Measurements from ENCODE around the gene PPT1. TPM values are rescaled to one million over a fixed set of nuclear protein-coding genes. Genes with fewer than 3 reads are reported as not detected.
A peak's percentile ranks its signal among the peaks of the same experiment; 100 is the strongest.

Gene PPT1
- polyA plus RNA-seq, 1 of the 3 experiments (the other 2 are of a cell fraction) = 26.0 TPM

GRCh38 chr1:40133839-40134238, 36.8 kb upstream of the PPT1 start:
- Histone ChIP-seq H3K4me1 (ENCODE audit: control insufficient read depth in 1 of 2, insufficient read depth in 2 of 2, low read depth in 1 of 2, low read length in 1 of 2) (no peaks in the 10 kb centered on the region), H3K9ac (no peak overlapping the region), H3K4me2 (no peak overlapping the region), H2AFZ (ENCODE audit: low read depth) (no peak overlapping the region), H3K4me3 (ENCODE audit: low read depth in 2 of 2, low read length in 1 of 2) (no peak overlapping the region), H3K9me3 (no peaks in the 10 kb centered on the region), H4K20me1 (ENCODE audit: insufficient read depth) (no peaks in the 10 kb centered on the region), H3K36me3 (replicated peaks in 1 of 2; ENCODE audit: control insufficient read depth in 1 of 2, insufficient read depth in 2 of 2, low read length in 1 of 2) (no peaks in the 10 kb centered on the region), H3K27ac (ENCODE audit: low read depth in 2 of 2, low read length in 1 of 2) (no peak overlapping the region), H3K79me2 (ENCODE audit: insufficient read depth) (no peaks in the 10 kb centered on the region), H3F3A (replicated peaks; ENCODE audit: insufficient read depth) (no peaks in the 10 kb centered on the region), H3K9me2 (no peaks in the 10 kb centered on the region), H3K27me3 (ENCODE audit: insufficient read depth) (no peaks in the 10 kb centered on the region)
- ChIA-PET CTCF (interaction anchor here (2.0 to 3.7 kb wide), 2 partner anchors 10 to 19 kb away, joined by 13 to 17 read pairs; no protein-coding TSS in a partner anchor), POLR2A (no interaction called here)
- TF ChIP-seq NFIC (IDR thresholded peaks at IDR 0.05; ENCODE audit: borderline replicate concordance) (no peak), USF2 (IDR thresholded peaks at IDR 0.05; ENCODE audit: borderline replicate concordance, low read depth, low read length) (no peak), RXRA (IDR thresholded peaks at IDR 0.05; ENCODE audit: borderline replicate concordance, low read depth) (no peak)
- 36% methylated on average over 2 of the region's 2 CpGs for WGBS (ENCODE audit: low lambda C conversion rate)
- peak; percentile 22 for DNase-seq

- no peaks in the 10 kb centered on the region for H3K9me3 ChIP-seq
- no peaks in the 10 kb centered on the region for H3K79me2 ChIP-seq (ENCODE audit: insufficient read depth)
- no peaks in the 10 kb centered on the region for H3K4me1 ChIP-seq (ENCODE audit: control insufficient read depth in 1 of 2, insufficient read depth in 2 of 2, low read depth in 1 of 2, low read length in 1 of 2)
- no peak overlapping the region for H3K27ac ChIP-seq (ENCODE audit: low read depth in 2 of 2, low read length in 1 of 2)
- TF ChIP-seq TCF12 (IDR thresholded peaks at IDR 0.05) (no peak), FOXJ3 (CRISPR knock-in tag; IDR thresholded peaks at IDR 0.05) (no peak), TAF1 (IDR thresholded peaks at IDR 0.05; ENCODE audit: borderline replicate concordance, low read depth, low read length) (no peak), RCOR1 (IDR thresholded peaks at IDR 0.05; ENCODE audit: low read length) (no peak)
- no peaks in the 10 kb centered on the region for H3F3A ChIP-seq (replicated peaks; ENCODE audit: insufficient read depth)
- no peak overlapping the region for H2AFZ ChIP-seq (ENCODE audit: low read depth)
- no peaks in the 10 kb centered on the region for H3K27me3 ChIP-seq (ENCODE audit: insufficient read depth)
- H4K20me1 ChIP-seq (ENCODE audit: insufficient read depth) = no peaks in the 10 kb centered on the region
- no peak overlapping the region for H3K4me3 ChIP-seq (ENCODE audit: low read depth in 2 of 2, low read length in 1 of 2)
- H3K9me2 ChIP-seq = no peaks in the 10 kb centered on the region
- ChIA-PET POLR2A (no interaction called here), CTCF (interaction anchor here (1.0 to 3.7 kb wide), 3 partner anchors 11 to 205 kb away, joined by 3 to 17 read pairs (median 5); no protein-coding TSS in a partner anchor)
- H3K4me2 ChIP-seq = no peak overlapping the region
- H3K36me3 ChIP-seq (replicated peaks in 1 of 2; ENCODE audit: control insufficient read depth in 1 of 2, insufficient read depth in 2 of 2, low read length in 1 of 2) = no peaks in the 10 kb centered on the region
- no peak overlapping the region for H3K9ac ChIP-seq
- DNase-seq = peak; percentile 18
- 85% methylated on average over 21 of the region's 21 CpGs for WGBS (ENCODE audit: low lambda C conversion rate)
Measured at GRCh38 chr1:40133312-40133665, 36.2 kb upstream of the PPT1 start.

- POLR2A ChIA-PET = no interaction called here
- DNase-seq = peak; percentile 38
- no peaks in the 10 kb centered on the region for H3K36me3 ChIP-seq (replicated peaks in 1 of 2; ENCODE audit: control insufficient read depth in 1 of 2, insufficient read depth in 2 of 2, low read length in 1 of 2)
- H2AFZ ChIP-seq (ENCODE audit: low read depth) = no peak overlapping the region
- peaks cover 6% of the 10 kb centered on the region; the same call in 1 of the 2 replicates for H3K27me3 ChIP-seq (ENCODE audit: insufficient read depth)
- H3K4me3 ChIP-seq (ENCODE audit: low read depth in 2 of 2, low read length in 1 of 2) = no peak overlapping the region; a peak in 1 of 4 replicates
- H3K9me2 ChIP-seq = no peaks in the 10 kb centered on the region
- H3K79me2 ChIP-seq (ENCODE audit: insufficient read depth) = no peaks in the 10 kb centered on the region
- no peak overlapping the region for H3K27ac ChIP-seq (ENCODE audit: low read depth in 2 of 2, low read length in 1 of 2)
- H3K9me3 ChIP-seq = no peaks in the 10 kb centered on the region
- H3K9ac ChIP-seq = no peak overlapping the region
- no peaks in the 10 kb centered on the region for H3K4me1 ChIP-seq (ENCODE audit: control insufficient read depth in 1 of 2, insufficient read depth in 2 of 2, low read depth in 1 of 2, low read length in 1 of 2)
- CTCF ChIA-PET = interaction anchor here (0.7 to 3.7 kb wide), 6 partner anchors 11 to 330 kb away, joined by 3 to 17 read pairs (median 6); no protein-coding TSS in a partner anchor
- WGBS (ENCODE audit: low lambda C conversion rate) = 71% methylated on average over 22 of the region's 44 CpGs
- H3K4me2 ChIP-seq = no peak overlapping the region
- TF ChIP-seq CTCF (IDR thresholded peaks at IDR 0.05) = no peak
- TF ChIP-seq RAD21 (IDR thresholded peaks at IDR 0.05; ENCODE audit: low read length) = no peak
- no peak for TF ChIP-seq IRF3 (IDR thresholded peaks at IDR 0.05; ENCODE audit: low read depth, low read length)
- no peak for TF ChIP-seq FOXJ3 (CRISPR knock-in tag; IDR thresholded peaks at IDR 0.05)
- no peak for TF ChIP-seq POLR2AphosphoS5 (IDR thresholded peaks at IDR 0.05; ENCODE audit: low read depth, low read length)
- no peak for TF ChIP-seq EP300 (IDR thresholded peaks at IDR 0.05; ENCODE audit: borderline replicate concordance in 1 of 2, low read depth in 1 of 2, low read length in 1 of 2)
- TF ChIP-seq TCF12 (IDR thresholded peaks at IDR 0.05) = no peak
- TF ChIP-seq USF2 (IDR thresholded peaks at IDR 0.05; ENCODE audit: borderline replicate concordance, low read depth, low read length) = no peak
- no peak for TF ChIP-seq MXI1 (IDR thresholded peaks at IDR 0.05; ENCODE audit: low read depth, low read length)
- TF ChIP-seq MEF2A (IDR thresholded peaks at IDR 0.05; ENCODE audit: borderline replicate concordance, low read depth) = no peak
- TF ChIP-seq JUND (IDR thresholded peaks at IDR 0.05) = no peak
- TF ChIP-seq GABPA (IDR thresholded peaks at IDR 0.05; ENCODE audit: low read depth) = no peak
- no peaks in the 10 kb centered on the region for H4K20me1 ChIP-seq (ENCODE audit: insufficient read depth)
- no peaks in the 10 kb centered on the region for H3F3A ChIP-seq (replicated peaks; ENCODE audit: insufficient read depth)
Measured at GRCh38 chr1:40132383-40133311, 35.6 kb upstream of the PPT1 start.

All from SK-N-SH (cell line).